Measurements from ENCODE around the gene UTP4.
"Not testable (repeated sequence)": the region's sequence is repeated elsewhere in the genome, so short reads cannot be mapped to it uniquely, and the experiment has no call there.

Gene UTP4

GRCh38 chr16:69138608-69139007 is 6.2 kb downstream of the UTP4 start:
- Histone ChIP-seq H3K36me3 (replicated peaks) (peaks cover 51% of the 10 kb centered on the region), H3K27me3 (replicated peaks) (no peaks in the 10 kb centered on the region), H3K27ac (no peak overlapping the region), H3K4me3 (ENCODE audit: low read depth, low read length) (no peak overlapping the region)
- DNase-seq = no peak
- no peak for TF ChIP-seq CTCF (IDR thresholded peaks at IDR 0.05; ENCODE audit: low read depth, low read length, missing control alignments)
- in situ Hi-C loops (cut with HindIII; ENCODE audit: low pct_ligation_motif_present, low sequenced_read_pairs) = no loop called here

- H3K27ac ChIP-seq; H3K27me3 ChIP-seq (replicated peaks); DNase-seq; in situ Hi-C loops (cut with HindIII; ENCODE audit: low pct_ligation_motif_present, low sequenced_read_pairs); H3K4me3 ChIP-seq (ENCODE audit: low read depth, low read length): not testable (repeated sequence)
- H3K36me3 ChIP-seq (replicated peaks) = peaks cover 56% of the 10 kb centered on the region
Measured at GRCh38 chr16:69139464-69139863, 7.0 kb downstream of the UTP4 start.

GRCh38 chr16:69141014-69141413 is 8.6 kb downstream of the UTP4 start:
- H3K27ac ChIP-seq = no peak overlapping the region
- in situ Hi-C loops (cut with HindIII; ENCODE audit: low pct_ligation_motif_present, low sequenced_read_pairs) = no loop called here
- no peaks in the 10 kb centered on the region for H3K27me3 ChIP-seq (replicated peaks)
- DNase-seq = no peak
- H3K36me3 ChIP-seq (replicated peaks) = peaks cover 65% of the 10 kb centered on the region
- TF ChIP-seq CTCF (IDR thresholded peaks at IDR 0.05; ENCODE audit: low read depth, low read length, missing control alignments) = no peak
- no peak overlapping the region for H3K4me3 ChIP-seq (ENCODE audit: low read depth, low read length)

- H3K36me3 ChIP-seq (replicated peaks) = peaks cover 71% of the 10 kb centered on the region
- TF ChIP-seq CTCF (IDR thresholded peaks at IDR 0.05; ENCODE audit: low read depth, low read length, missing control alignments) = no peak
- no peak overlapping the region for H3K4me3 ChIP-seq (ENCODE audit: low read depth, low read length)
- in situ Hi-C loops (cut with HindIII; ENCODE audit: low pct_ligation_motif_present, low sequenced_read_pairs) = no loop called here
- DNase-seq = no peak
- H3K27ac ChIP-seq = no peak overlapping the region
- H3K27me3 ChIP-seq (replicated peaks) = no peaks in the 10 kb centered on the region
Measured at GRCh38 chr16:69141936-69142335, 9.5 kb downstream of the UTP4 start.

GRCh38 chr16:69143116-69143515 is 10.7 kb downstream of the UTP4 start:
- DNase-seq = no peak
- peak; percentile 26 for TF ChIP-seq CTCF (IDR thresholded peaks at IDR 0.05; ENCODE audit: low read depth, low read length, missing control alignments)
- Histone ChIP-seq H3K36me3 (replicated peaks) (peaks cover 66% of the 10 kb centered on the region), H3K27ac (no peak overlapping the region), H3K4me3 (ENCODE audit: low read depth, low read length) (no peak overlapping the region), H3K27me3 (replicated peaks) (no peaks in the 10 kb centered on the region)
- in situ Hi-C loops (cut with HindIII; ENCODE audit: low pct_ligation_motif_present, low sequenced_read_pairs) = no loop called here

- no peak overlapping the region for H3K27ac ChIP-seq
- TF ChIP-seq CTCF (IDR thresholded peaks at IDR 0.05; ENCODE audit: low read depth, low read length, missing control alignments) = no peak
- in situ Hi-C loops (cut with HindIII; ENCODE audit: low pct_ligation_motif_present, low sequenced_read_pairs) = no loop called here
- H3K4me3 ChIP-seq (ENCODE audit: low read depth, low read length) = no peak overlapping the region
- DNase-seq = no peak
- peaks cover 63% of the 10 kb centered on the region for H3K36me3 ChIP-seq (replicated peaks)
- no peaks in the 10 kb centered on the region for H3K27me3 ChIP-seq (replicated peaks)
Measured at GRCh38 chr16:69145658-69146057, 13.2 kb downstream of the UTP4 start.

GRCh38 chr16:69149621-69150020 is 17.2 kb downstream of the UTP4 start:
- H3K4me3 ChIP-seq (ENCODE audit: low read depth, low read length); H3K27ac ChIP-seq; H3K27me3 ChIP-seq (replicated peaks); DNase-seq; in situ Hi-C loops (cut with HindIII; ENCODE audit: low pct_ligation_motif_present, low sequenced_read_pairs): not testable (repeated sequence)
- H3K36me3 ChIP-seq (replicated peaks) = peaks cover 63% of the 10 kb centered on the region

Measured in brain microvascular endothelial cell (primary cell).